Astrocyte (in vitro differentiated cells and primary cell): ENCODE results near the gene APOC3.

Experiments
- EZH2 ChIP-seq: IDR thresholded peaks from 2 replicates; pipeline ENCODE4 v1.6.1; 2012; ENCODE audit warnings: mild to moderate bottlenecking, low read length, inconsistent platforms; ENCODE audit not compliant: insufficient read depth
- TF ChIP-seq, protein P1 (sequence below): IDR thresholded peaks from 2 replicates; pipeline ENCODE4 v1.5.1; 2011; ENCODE audit warnings: low read depth, mild to moderate bottlenecking, inconsistent platforms, low read length, moderate library complexity; ENCODE audit not compliant: insufficient read depth

DNA sequence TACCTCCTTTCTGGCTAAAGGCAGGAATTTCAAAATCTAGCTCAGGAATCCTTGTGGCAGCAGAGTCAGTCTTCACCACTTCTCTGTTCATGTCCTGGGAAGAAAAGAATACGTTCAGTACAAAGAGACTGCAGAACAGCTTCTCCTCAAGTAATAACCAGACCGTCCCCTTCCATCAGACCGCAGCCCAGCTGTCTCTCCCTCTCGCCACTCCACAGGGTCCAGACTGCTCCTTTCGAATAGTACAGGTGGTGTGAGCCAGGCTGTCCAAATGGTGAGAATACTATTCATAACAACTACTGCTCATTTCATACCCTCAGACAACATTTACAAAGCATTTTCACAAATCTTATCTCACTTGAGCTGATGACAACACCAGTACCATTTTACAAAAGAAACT lies 42.7 kb upstream of the APOC3 start:
- TF ChIP-seq, protein P1, sequence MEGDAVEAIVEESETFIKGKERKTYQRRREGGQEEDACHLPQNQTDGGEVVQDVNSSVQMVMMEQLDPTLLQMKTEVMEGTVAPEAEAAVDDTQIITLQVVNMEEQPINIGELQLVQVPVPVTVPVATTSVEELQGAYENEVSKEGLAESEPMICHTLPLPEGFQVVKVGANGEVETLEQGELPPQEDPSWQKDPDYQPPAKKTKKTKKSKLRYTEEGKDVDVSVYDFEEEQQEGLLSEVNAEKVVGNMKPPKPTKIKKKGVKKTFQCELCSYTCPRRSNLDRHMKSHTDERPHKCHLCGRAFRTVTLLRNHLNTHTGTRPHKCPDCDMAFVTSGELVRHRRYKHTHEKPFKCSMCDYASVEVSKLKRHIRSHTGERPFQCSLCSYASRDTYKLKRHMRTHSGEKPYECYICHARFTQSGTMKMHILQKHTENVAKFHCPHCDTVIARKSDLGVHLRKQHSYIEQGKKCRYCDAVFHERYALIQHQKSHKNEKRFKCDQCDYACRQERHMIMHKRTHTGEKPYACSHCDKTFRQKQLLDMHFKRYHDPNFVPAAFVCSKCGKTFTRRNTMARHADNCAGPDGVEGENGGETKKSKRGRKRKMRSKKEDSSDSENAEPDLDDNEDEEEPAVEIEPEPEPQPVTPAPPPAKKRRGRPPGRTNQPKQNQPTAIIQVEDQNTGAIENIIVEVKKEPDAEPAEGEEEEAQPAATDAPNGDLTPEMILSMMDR: no peak
- no peak for TF ChIP-seq EZH2
